Islet of Langerhans (tissue), 1 donor: ENCODE measurements around the gene SPACA4.

Experiments
- FAIRE-seq: peaks from one replicate; lab custom pipeline; 2011; peaks lifted over from hg19 to GRCh38; lab: Jason Lieb, UNC

The SPACA4 gene

DNA sequence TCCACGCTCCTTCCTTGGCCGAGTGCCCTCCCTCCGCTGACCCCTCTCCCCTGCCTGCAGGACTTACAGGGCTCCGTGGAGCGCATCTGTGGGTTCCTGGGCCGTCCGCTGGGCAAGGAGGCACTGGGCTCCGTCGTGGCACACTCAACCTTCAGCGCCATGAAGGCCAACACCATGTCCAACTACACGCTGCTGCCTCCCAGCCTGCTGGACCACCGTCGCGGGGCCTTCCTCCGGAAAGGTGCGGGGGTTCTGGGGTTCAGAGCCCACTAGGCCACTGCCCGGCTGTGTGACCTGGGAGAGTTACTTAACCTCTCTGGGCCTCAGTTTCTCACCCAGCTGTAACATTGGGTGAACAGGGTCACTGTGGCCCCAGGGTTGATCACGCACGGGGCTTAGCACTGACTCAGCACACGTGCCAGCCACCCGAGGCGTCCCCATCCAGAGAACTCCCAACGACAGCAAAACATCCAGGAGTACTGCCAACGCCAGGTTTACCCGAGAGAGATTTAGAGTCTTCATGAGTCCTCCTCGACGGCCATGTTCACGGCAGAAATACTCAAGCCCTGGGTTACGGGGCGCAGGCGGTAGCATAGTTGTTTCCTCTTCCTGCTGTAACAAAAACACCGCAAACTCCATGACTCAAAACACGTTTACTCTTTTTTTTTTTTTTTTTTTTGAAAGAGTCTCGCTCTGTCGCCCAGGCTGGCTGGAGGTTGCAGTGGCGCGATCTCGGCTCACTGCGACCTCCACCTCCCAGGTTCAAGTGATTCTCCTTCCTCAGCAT, 9.7 kb upstream of the SPACA4 start:
- no peak for FAIRE-seq

DNA sequence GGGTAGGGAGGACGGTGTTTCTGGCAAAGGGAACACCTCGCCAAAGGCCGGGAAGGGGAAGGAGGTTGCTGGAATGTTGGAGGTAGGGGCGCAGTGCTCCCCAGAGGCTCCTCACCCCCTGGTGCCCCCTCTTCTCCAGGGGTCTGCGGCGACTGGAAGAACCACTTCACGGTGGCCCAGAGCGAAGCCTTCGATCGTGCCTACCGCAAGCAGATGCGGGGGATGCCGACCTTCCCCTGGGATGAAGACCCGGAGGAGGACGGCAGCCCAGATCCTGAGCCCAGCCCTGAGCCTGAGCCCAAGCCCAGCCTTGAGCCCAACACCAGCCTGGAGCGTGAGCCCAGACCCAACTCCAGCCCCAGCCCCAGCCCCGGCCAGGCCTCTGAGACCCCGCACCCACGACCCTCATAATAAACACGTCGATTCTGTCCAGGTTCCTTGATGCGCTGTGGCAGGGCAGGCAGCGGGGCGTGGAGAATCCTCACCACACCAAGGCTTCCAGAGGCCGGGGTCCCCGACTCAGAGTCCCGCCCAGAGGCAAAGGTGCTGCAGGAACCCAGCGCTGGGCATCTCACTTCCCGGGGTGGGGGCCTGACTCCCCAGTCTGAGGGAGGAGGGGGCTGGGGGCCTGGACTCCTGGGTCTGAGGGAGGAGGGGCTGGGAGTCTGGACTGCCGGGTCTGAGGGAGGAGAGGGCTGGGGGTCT, 7.4 kb upstream of the SPACA4 start:
- FAIRE-seq = no peak

GRCh38 chr19:48600679-48601417, 5.7 kb upstream of the SPACA4 start:
- FAIRE-seq = no peak

- FAIRE-seq = no peak
Observed at GRCh38 chr19:48603001-48603400, 3.5 kb upstream of the SPACA4 start.

DNA sequence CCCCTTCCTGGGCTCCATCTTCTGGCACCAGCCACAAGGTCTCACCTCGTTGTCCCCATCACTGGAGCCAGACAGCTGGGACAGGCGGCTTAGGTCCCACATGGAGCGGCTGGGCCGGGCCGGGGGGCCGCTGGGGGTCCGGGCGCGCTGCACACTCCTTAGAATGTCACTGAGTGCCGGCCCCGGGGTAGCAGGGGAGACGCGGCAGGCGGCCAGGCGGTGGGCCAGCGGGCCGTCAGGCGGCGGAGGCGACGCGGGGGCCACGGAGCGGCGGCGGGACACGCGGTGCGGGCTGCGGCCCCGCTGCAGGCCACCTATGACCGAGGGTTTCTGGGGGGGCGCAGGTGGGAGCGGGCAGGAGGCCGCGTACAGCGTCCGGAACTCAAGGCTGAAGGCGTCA, 3.1 kb upstream of the SPACA4 start:
- FAIRE-seq = no peak

GRCh38 chr19:48603850-48604249, 2.7 kb upstream of the SPACA4 start:
- FAIRE-seq = no peak

DNA sequence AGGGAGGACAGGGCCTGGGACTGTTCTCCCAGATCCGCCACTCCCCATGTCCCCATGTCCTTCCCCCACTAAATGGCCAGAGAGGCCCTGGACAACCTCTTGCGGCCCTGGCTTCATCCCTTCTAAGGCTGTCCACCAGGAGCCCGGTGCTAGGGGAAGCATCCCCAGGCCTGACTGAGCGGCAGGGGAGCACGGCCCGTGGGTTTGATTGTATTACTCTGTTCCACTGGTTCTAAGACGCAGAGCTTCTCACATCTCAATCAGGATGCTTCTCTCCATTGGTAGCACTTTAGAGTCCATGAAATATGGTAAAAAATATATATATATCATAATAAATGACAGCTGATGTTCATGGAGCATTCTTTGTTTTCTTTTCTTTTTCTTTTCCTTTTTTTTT, 815 bp downstream of the SPACA4 start:
- FAIRE-seq = no peak

GRCh38 chr19:48608798-48609263, 2.3 kb downstream of the SPACA4 start:
- no peak for FAIRE-seq

DNA sequence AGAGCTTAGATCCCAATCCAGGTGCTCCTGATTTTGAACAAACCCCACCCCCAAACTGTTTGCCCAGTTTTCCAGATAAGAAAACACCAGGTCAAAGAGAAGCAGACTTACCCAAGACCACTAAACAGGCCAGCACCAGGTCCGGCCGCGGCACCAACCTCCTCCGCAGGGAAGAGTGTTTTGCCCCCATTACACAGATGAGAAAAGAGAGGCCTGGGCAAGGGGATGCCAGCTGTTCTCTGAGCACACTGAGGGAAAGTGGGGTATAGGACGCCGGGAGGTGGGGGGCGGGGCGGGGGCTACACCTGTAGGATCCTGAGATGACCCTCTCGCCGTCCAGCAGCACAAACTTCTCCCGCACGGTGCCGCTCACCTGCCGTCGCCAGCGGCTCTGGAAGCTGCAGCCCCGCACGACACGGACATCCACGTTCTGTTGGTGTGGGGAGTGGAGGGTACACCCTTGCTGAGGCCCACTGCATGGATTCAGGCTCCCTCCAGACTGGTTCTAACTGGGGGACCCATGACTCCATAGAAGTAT, 3.1 kb downstream of the SPACA4 start:
- no peak for FAIRE-seq

DNA sequence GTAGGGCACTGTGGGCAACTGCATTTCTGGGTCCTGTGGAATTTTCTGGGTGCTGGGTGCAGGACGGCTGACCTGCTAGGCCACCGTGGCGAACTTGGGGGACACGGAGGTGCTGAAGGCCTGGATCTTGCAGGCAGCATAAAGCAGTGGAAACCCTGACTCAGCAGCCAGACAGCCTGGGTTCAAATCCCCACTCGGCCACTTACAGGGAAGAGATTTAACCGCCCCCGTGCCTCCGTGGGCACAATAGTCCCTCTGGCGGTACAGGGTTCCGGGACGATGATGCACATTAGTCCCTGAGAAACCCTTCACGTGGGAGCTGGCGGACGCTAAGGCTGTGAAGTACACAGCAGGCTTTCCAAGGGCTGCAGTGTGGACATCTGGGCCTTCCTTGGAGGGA, 5.3 kb downstream of the SPACA4 start:
- no peak for FAIRE-seq

- no peak for FAIRE-seq
Observed at GRCh38 chr19:48613024-48613851, 6.7 kb downstream of the SPACA4 start.

DNA sequence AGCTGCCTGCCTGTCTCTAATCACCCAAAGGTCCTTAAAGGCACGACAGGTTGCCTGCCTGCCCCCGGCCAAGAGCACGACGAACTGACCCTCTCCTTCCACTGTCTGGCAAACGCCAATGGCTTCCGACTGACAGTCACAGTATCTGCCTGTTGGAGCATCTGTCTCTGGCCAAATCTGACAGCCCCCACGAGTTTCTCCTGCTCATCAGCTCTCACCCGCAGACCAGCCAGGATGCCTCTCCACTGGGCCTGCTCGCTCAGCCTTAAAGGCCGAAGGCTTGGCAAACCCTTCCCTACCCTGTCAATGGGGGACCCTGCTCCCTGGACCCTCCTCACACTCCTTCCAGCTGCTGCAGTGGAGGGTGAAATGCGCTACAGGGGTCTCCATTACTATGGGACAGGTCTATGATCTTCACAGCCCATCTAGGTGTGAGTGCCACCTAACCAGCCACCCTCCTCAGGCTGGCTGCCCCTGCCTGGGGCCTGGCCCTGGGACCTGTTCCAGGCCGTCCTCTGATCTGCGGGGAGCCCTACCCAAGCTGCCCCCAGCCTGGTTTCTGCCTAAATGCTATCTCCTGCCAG, 7.4 kb downstream of the SPACA4 start:
- no peak for FAIRE-seq

DNA sequence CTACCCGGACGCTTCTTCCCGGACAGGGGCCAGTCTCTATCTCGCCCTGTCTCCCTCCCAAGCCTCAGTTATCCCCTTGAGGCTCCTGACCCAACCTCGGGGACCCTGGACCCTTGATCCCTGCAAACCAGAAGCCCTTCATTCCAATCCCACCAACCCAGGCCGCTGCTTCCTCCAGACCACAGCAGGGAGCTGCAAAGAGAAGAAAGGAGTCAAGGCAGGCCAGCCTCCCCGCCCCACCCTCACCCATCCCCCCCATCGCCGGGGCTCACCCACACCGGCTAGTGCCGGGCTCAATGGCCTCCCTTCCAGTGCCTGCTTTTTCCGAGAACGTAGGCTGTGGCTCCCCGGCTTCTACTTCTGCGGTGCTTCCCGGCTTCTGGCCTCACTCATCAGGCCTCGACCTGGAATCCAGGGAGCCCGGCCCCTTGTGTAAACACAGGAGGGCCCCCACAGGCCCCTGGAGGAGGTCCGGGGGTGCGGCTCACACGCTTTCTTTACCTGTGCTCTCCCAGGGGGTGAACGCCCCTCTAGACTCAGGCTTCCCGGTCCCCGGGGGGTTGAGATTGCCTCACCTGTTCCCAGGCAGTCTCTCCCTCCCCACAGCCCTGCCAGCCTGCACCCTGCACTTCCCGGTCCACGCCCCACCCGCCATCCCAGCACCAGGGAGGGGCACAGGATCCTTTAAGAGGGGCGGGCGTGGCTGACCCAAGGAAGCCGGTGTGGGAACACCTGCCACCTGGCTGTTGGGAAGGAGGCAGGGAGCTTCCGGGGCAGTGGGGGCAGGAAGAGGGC, 8.1 kb downstream of the SPACA4 start, which contains the start of gene FAM83E:
FAM83E (minus strand) TSS at position 641 of the 795 bp plus-strand sequence. CDS start 1,704 bp downstream, outside the sequence.
- no peak for FAIRE-seq

GRCh38 chr19:48615231-48616040, 8.9 kb downstream of the SPACA4 start:
- FAIRE-seq = no peak

- FAIRE-seq = no peak
Observed at GRCh38 chr19:48616041-48616436, 9.5 kb downstream of the SPACA4 start.

DNA sequence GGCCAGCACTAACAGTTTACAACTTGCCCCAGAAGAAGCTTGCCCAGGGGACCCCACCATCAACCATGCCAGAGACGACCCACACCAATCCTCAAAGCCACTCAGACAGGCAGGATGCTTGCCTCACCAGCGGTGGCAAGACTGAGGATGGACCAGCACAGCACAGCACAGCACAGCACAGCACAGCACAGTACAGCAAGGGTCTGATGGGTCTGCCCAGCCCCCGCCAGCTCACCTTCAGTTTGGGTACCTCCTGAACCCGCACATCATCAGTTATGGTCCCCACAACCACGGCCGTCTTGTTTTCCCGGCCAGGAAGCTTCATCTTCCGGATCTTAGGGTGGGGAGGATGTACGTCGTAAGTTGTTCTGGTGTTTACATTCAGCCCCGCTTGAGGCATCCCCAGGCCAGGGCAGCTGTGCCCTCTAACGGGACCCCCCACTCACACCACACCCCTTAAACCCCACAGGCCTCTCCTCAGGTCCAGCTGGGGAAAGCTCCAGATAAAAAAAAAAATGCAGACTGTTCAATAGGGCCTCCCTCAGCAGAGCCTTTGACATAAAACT, 10.0 kb downstream of the SPACA4 start:
- FAIRE-seq = no peak

DNA sequence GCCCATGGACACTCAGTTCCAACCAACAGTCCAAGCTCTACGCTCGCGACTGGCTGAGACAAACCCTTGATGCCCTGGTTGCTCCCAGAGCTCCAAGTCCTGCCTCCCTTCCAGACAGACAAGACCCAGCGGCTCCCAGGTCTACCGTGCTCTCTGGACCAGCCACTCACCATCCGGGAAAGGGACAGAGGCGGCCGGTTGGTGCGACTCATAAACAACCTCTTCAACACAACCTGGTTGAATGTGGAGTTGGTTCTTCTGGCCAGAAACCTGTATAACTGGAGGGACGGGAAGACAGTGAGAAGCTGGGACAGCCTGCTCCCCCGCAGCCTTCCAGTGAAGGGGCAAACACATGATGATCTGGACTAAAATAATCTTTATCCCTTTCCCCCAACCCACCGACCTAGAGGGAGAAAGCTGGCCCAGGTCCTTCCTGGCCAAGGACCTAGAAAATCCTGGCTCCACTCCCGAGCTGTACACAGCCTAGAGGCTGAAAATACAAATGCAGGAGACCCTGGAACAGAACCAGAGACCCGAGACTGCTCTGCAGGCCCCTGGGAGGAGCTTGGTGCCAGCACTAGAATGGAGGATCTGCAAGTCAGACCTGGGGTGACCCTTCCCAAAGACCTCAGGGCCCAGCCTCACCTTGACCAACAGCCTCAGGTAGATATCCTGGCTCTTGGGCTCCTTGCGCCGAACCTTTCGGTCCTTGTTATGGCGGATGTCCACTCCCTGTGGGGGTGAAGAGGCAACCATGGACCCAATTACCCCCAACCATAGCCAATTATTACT, 10.8 kb downstream of the SPACA4 start:
- no peak for FAIRE-seq

DNA sequence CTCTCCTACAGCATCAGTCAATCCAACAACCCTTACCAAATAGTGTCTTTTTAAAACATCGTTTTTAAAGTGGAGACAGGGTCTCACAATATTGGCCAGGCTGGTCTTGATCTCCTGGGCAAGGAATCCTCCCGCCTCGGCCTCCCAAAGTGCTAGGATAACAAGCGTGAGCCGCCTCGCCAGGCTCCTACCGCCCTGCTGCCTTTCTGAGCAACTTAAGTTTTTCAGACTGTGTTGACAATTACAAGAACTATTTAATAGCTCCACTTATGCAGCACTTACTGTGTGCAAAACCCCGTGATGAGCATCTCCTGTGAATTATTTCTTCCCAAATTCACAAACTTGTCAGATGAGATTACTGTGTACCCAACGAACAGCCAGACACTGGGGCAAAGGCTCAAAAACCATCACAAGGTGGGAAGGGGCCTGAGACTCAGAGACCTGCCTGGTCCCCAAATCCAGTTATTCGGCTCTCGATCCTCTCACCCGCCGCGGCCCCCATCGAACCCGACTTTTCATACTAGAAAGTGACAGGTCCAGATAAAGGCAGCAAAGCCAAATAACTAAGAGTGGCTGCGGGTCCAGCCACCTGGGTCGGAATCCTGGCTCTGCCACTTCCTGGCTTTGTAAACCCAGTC, 11.9 kb downstream of the SPACA4 start:
- no peak for FAIRE-seq
